NCI-H69 (cell line): ENCODE data around the gene ACAD8.
A peak's percentile ranks its signal among the peaks of the same experiment; 100 is the strongest.
"Not testable (repeated sequence)": the region's sequence is repeated elsewhere in the genome, so short reads cannot be mapped to it uniquely, and the experiment has no call there.

ENCODE experiments used
- DNase-seq: peaks from one replicate; lab custom pipeline; 2025; lab: John Stamatoyannopoulos, UW

ACAD8 gene

DNA sequence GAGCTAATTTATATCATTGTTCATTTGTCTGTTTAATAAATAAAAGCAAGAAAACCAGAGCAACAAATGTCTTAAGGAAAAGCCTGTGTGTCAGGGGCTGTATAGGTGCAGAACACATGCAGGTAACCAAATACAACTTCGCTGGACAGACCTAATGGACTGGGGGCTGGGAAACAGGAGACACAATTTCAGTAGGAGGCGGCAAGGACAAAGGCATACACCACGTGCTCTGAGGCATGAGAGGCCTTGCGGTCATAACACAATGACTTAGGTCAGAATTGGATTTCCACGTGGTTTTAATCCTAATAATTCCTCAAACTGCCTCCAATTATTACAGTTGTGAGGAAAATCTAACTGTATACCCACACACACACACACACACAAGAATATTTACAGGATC lies 14.1 kb downstream of the ACAD8 start:
- DNase-seq: no peak

DNA sequence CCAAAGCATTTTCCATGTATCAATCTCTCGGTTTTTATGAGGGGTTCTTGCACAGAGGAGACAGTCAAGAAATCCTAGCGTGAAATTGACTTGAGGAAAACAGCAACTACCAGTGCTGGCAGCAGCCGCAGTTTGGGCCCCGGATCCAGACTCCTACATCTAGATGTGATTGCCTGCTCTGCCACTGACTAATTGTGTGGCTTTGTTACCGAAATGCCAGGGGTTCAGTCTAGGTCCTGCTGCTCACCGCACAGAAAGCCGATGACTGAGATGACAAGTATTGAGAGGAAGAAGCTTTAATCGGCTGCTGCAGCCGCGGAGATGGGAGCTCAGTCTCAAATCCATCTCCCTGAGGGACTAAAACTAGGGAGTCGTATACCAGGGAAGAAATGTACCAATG lies 14.6 kb downstream of the ACAD8 start:
- DNase-seq: no peak

- DNase-seq: peak; percentile 59
Observed at GRCh38 chr11:134270250-134270714, 16.9 kb downstream of the ACAD8 start.

GRCh38 chr11:134271978-134272377 lies 18.6 kb downstream of the ACAD8 start:
- DNase-seq: no peak

DNA sequence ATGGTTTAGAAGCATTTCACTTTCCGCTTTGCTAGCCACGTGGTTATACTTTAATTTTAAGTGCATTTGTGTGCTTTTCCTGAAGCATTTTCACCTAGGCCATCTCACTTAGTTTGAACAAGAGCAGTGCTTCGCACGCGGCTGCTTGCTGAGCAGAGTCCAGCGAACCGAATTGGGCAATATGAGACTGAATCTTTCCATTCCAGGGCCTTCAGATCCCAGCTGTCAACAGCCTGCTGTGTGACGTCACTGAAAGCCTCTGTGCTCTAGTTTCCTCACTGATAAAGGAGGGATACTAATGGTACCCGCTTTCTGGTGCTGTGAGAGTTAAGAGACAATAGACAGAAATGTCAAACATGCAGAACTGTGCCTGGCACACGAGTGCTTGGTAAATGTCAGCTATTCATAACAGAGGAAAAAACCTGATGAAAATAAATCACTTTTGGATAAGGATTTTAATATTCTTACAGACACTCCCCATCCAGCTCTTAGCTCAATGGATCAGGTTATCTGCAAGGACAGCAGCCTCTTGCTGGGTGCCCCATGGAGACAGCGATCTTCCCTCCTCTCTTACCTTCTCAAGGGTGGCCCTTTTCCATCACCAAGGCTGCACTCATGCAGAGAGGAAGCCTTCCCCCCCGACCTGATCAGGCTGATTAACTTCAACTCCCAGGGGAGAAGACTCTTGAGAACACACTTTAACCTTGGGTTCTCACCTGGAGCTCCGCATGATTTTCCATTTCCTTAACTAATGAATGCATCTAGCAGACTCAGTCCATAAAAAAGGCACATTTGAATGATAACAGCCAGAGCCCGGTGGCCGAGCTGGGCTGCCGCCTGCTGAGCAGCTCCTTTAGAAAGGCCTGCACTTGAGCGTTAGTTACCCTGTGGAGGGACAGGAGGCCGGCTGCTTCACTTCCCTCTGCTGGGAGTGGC lies 19.3 kb downstream of the ACAD8 start:
- peak; percentile 49 for DNase-seq

- DNase-seq: no peak
Observed at GRCh38 chr11:134273317-134273712, 19.9 kb downstream of the ACAD8 start.

DNA sequence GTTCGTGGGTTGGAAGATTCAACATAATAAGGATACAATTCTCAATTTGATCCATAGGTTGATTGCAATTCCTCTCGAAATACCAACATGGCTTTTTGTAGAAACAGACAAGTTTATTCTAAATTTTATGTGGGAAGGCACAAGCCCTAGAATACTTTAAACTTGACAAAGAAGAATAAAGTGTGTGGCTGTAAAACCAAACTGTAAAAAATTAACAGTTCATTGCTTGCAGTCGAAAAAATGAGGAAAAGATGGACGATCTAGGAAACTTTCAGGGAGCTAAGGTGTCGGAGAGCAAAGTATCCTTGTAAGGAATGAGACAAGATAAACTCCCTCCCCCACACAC lies 21.8 kb downstream of the ACAD8 start:
- DNase-seq: no peak

- peak; percentile 89 for DNase-seq
Observed at GRCh38 chr11:134275534-134276395, 22.4 kb downstream of the ACAD8 start, which contains the start of gene GLB1L3. Gene GLB1L3, plus strand, starts transcription at chr11:134276379. Its CDS starts 362 bp downstream, at chr11:134276741.

DNA sequence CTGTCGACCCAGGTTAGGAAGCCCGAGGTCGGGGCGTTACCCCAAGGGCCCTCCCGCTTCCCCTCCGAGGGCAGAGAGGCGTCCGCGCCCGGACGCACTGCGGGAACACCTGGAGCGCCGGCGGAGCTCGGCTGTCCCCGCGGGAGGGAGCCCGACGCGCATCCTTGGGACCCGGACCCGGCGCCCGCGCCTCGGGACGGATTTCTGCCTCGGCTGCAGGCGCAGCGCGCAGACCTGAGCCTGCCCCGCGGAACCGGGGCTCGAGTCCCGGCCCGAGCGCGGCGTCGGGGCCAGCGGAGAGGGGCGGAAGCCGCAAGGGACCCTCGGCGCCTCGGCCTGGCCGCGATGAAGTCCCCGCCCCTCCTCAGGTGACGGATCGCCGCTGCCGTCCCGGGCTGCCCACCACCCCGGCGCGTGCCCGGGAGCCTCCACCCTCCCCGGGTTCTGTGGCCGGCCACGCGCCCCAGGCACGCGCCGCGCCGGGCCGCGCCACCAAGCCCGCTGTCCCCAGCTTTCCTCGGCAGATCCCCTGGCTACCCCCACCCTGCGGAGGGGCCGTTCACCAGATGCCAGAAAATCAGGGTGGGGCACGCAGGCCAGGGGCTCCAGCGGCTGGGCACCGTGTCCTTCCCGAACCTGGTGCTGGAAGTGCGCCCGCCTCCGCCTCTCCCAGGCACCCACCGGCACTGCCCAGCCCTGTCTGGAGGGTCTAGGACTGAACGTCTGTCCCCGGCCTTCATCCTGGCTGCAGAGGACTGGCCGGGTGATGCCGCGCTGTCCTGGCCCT lies 23.2 kb downstream of the ACAD8 start:
- peak; percentile 82 for DNase-seq

DNA sequence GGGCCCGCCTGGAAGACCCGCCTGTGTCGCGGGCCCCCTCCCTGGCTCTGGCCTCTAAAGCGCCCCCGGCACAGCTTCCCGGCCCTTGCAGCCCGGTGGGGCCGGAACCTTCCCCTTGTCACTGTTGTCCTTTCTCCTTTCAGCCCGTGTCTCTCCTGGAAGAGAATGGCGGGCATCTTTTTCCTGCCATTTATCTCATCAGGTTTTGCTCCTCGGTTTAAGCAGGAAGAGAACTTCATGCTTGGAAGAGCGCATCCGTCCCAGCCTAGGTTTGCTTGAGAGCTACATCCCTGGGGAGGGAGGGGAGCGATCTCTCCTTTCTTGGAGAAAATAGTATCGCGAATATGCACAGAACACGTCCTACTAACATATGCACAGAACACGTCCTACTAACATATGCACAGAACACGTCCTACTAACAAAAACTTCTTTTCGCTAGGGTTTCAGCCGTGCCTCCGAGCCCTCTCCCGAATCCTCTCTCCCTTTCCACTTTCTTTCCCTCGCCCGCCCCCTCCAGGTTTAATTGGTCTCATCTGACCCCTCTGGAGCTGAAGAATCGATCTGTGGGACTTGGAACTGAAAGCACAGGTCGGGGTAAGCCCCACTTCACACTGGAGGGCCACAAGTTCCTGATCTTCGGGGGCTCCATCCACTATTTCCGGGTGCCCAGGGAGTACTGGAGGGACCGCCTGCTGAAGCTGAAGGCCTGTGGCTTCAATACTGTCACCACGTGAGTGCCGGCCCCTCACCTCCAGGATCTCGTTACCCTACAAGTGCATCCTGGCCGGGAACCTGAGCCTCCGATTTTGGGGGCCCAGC lies 24.0 kb downstream of the ACAD8 start:
- no peak for DNase-seq

GRCh38 chr11:134278356-134278755 lies 25.0 kb downstream of the ACAD8 start:
- no peak for DNase-seq

DNA sequence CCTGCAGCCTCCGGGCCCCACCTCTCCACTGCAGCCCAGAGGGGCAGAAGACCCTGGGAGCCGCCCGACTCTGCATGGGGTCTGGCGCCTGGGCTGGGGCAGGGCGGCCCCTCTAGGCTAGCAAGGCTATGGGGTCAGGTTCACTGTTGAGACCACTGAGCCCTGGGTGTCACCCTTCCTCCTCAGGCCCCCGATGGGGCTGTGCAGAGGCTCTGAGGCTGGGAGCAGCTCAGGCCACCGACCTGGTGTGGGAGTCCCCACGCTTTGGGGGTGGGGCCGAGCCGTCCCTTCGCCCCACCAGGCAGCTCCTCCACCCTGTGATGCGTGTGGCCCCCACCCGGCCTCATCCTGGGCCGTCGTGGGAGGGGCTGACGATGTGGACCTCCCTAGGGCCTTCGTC lies 28.3 kb downstream of the ACAD8 start:
- not testable (repeated sequence) for DNase-seq

DNA sequence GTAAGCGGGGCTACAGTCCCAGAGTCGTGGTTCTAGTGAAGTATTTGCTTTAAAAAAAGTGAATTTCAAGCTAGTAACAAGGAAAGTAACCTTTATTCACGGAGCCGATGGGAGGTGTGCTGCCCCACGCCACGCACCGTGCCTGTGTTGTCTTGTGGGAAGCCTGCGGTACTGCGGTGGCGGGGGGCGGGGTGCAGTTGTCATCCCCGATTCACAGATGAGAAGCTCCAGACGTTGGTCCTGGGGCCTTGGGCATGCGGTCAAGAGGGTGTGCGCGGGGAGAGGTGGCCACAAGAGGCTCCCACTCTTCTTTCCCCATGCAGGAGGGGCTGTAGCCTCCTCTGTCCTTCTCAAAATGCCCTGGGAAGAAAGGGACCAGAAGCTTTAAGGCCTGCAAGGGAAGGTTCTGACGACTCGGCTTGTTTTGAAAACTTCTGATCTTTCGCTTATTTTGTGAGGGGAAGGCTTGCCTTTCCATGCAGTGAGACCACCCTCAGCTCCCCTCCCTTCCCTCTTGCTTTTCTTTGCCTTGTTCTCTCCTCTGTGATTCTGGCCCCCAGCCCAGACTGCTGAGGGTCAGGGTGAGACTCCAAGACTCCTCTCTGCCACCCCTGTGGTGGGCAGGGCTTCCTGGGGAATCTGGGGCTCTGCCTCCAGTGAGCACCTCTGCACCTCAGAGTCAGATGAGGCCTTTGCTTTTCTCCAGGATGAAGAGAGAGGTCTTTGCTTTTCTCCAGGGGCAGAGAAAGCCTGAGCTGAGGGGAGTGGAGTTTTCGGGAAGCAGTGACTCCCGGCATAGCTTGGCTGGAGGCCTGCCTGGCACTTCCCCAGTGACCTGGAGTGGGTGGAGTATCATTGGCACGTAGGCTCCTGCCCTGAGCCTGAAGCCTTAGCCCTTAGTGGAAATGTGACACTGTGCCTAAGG lies 29.0 kb downstream of the ACAD8 start:
- DNase-seq: no peak

GRCh38 chr11:134283461-134284230 lies 30.3 kb downstream of the ACAD8 start:
- DNase-seq: no peak

GRCh38 chr11:134284349-134284748 lies 31.0 kb downstream of the ACAD8 start:
- not testable (repeated sequence) for DNase-seq

DNA sequence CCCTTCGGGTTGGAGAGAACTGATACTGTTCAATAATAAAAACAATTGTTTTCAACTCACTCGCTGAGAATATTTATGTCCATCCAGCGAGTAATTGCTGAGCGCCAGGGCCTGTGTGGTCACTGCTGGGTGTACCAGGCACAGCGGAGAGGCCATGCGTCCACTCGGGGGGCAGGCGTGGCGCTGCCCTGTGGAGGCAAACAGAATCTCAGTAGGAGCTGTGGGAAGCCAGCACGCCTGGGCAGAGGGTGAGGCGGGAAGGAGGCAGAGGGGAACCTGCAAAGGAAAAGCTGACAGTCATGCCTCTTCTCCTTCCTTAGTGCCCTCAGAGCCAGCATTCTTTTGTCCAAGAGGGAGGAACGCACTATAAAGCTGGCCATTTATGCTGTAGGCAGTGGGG lies 34.2 kb downstream of the ACAD8 start:
- no peak for DNase-seq

GRCh38 chr11:134288486-134288885 lies 35.1 kb downstream of the ACAD8 start:
- DNase-seq: no peak

DNA sequence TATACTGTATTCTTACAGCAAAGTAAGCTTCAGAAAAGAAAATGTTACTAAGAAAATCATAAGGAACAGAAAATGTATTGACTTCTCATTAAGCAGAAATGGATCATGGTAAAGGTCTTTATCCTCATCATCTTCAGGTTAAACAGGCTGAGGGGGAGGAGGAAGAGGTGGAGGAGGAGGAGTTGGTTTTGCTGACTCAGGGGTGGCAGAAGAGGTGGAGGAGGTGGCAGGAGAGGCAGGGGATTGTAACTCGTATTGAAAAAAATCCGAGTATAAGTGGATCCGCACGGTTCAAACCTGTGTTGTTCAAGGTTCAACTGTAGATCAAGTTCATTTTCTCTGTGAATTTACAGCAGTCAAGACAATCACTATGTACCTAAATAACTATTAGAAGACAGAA lies 35.8 kb downstream of the ACAD8 start:
- DNase-seq: no peak

DNA sequence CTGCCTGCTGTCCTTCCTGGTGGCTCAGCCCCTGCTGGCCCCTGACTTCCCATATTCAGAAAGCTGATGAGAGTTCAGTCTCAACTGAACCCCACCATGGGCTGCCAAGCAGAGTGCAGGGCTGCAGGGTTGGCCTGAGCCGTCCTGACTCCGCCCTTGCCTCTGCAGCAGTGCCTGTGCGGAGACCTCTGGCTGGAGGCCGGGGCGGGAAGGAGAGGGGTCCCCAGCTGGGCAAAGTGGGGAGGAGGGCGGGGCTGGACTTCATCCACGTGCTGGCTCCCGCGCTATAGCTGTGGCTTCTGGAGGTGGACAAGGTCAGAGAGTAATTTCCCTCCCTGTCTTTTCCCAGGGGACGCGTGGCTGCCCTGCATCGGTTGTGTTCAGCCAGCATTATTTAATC lies 36.4 kb downstream of the ACAD8 start:
- no peak for DNase-seq
